Endothelial cell of umbilical vein (primary cell): Measurements from ENCODE around the gene GDI2. TPM values are rescaled to one million over a fixed set of nuclear protein-coding genes. Genes with fewer than 3 reads are reported as not detected.

Source experiments
- BruUV-seq: library from RNA; stranded (reverse); fragments of 400-500 nt; replicated peaks from 2 replicates; lab custom pipeline; 2021; lab: Mats Ljungman, UMichigan
- CTCF ChIA-PET: fragments of 300-600, 350-600 bp; sonication (Branson Sonifier 250); formaldehyde crosslinking; loops from one replicate; lab custom pipeline; 2021; ENCODE audit warnings: antibody characterized with exemption, inconsistent platforms; lab: Charles Lee
- POLR2A ChIA-PET: fragments of 300-600, 350-600 bp; sonication (Branson Sonifier 250); formaldehyde crosslinking; loops from one replicate; lab custom pipeline; 2021; ENCODE audit warnings: antibody characterized with exemption, inconsistent platforms; lab: Charles Lee
- DNase-seq: peaks from one replicate; pipeline ENCODE4 v3.0.0-alpha.2; 2011; ENCODE audit warnings: low read depth, low spot score
- FAIRE-seq: peaks from 2 replicates; lab custom pipeline; 2011; peaks lifted over from hg19 to GRCh38; lab: Jason Lieb, UNC
- H2AFZ ChIP-seq: 2 replicates; pipeline ENCODE4 v1.6.0; 2012; ENCODE audit warnings: low read depth, low read length, control low read depth, inconsistent platforms
- H3K27ac ChIP-seq: 2 replicates; pipeline ENCODE4 v1.5.1; 2011; ENCODE audit warnings: low read depth, mild to moderate bottlenecking, control low read depth, low read length, moderate library complexity; ENCODE audit not compliant: insufficient read depth
- H3K27me3 ChIP-seq, 2 experiments: 2 replicates each; pipeline versions ENCODE4 v1.6.0 to v1.6.1; 2011; ENCODE audit warnings: low read length in 2 of 2, mixed read lengths in 1 of 2; ENCODE audit not compliant: control insufficient read depth in 2 of 2, insufficient read depth in 2 of 2
- H3K36me3 ChIP-seq, 2 experiments: 2 replicates in 1 of 2; 3 replicates in 1 of 2; pipeline ENCODE4 v1.5.1; 2011; ENCODE audit warnings: low read length in 2 of 2, mild to moderate bottlenecking in 1 of 2, moderate library complexity in 1 of 2; ENCODE audit not compliant: control insufficient read depth in 2 of 2, insufficient read depth in 2 of 2; ENCODE audit errors: extremely low read depth in 1 of 2
- H3K4me1 ChIP-seq: 3 replicates; pipeline ENCODE4 v1.5.1; 2011; ENCODE audit warnings: mild to moderate bottlenecking, low read length; ENCODE audit not compliant: control insufficient read depth, insufficient read depth; ENCODE audit errors: extremely low read depth
- H3K4me2 ChIP-seq: 2 replicates; pipeline ENCODE4 v1.6.1; 2011; ENCODE audit warnings: low read length, control low read depth, mixed read lengths; ENCODE audit not compliant: insufficient read depth
- H3K4me3 ChIP-seq, 3 experiments: fragments of 200-600 bp in 1 of 3; sonication (generic), shearing (Covaris generic) in 1 of 3; replicated peaks in 1 of 3; 2 replicates each; pipeline ENCODE4 v1.5.1; 2011 to 2016; ENCODE audit warnings: control low read depth in 3 of 3, low read length in 3 of 3, mild to moderate bottlenecking in 2 of 3, inconsistent platforms in 1 of 3, low read depth in 1 of 3, moderate library complexity in 1 of 3; ENCODE audit not compliant: insufficient read depth in 1 of 3
- H3K79me2 ChIP-seq: 2 replicates; pipeline ENCODE4 v1.6.0; 2012; ENCODE audit warnings: low read length, inconsistent platforms; ENCODE audit not compliant: control insufficient read depth, insufficient read depth
- H3K9ac ChIP-seq: replicated peaks from 2 replicates; pipeline ENCODE3; 2011; ENCODE audit warnings: low read length, control low read depth; ENCODE audit not compliant: insufficient read depth; ENCODE audit errors: extremely low read depth
- H3K9me1 ChIP-seq: replicated peaks from 3 replicates; pipeline ENCODE4 v1.6.0; 2011; ENCODE audit warnings: mild to moderate bottlenecking, low read length; ENCODE audit not compliant: control insufficient read depth, insufficient read depth; ENCODE audit errors: extremely low read depth
- H3K9me3 ChIP-seq: replicated peaks from 2 replicates; pipeline ENCODE4 v1.5.1; 2012; ENCODE audit warnings: low read length, inconsistent platforms; ENCODE audit not compliant: control insufficient read depth, insufficient read depth
- H4K20me1 ChIP-seq: replicated peaks from 2 replicates; pipeline ENCODE3; 2011; ENCODE audit warnings: mild to moderate bottlenecking, low read length; ENCODE audit not compliant: control insufficient read depth, insufficient read depth; ENCODE audit errors: extremely low read depth
- EZH2 ChIP-seq: IDR thresholded peaks from 2 replicates; pipeline ENCODE4 v1.6.1; 2012; ENCODE audit warnings: borderline replicate concordance, low read depth, mild to moderate bottlenecking, moderate library complexity, low read length, inconsistent platforms; ENCODE audit not compliant: severe bottlenecking
- FOS ChIP-seq: IDR thresholded peaks from 2 replicates; pipeline ENCODE4 v1.6.1; 2011; ENCODE audit warnings: mild to moderate bottlenecking, low read length, moderate library complexity, borderline replicate concordance; ENCODE audit not compliant: insufficient read depth
- GATA2 ChIP-seq: IDR thresholded peaks from 2 replicates; pipeline ENCODE4 v1.7.0; 2011; ENCODE audit warnings: low read depth, mild to moderate bottlenecking, moderate library complexity, mixed read lengths, low read length; ENCODE audit not compliant: insufficient read length, insufficient read depth
- JUN ChIP-seq: IDR thresholded peaks from 2 replicates; pipeline ENCODE4 v1.6.1; 2011; ENCODE audit warnings: borderline replicate concordance, low read depth; ENCODE audit not compliant: insufficient read length, insufficient read depth
- MYC ChIP-seq: IDR thresholded peaks from one replicate; pipeline ENCODE4 v1.6.1; 2011; ENCODE audit warnings: mild to moderate bottlenecking, low read depth, low read length
- dilution Hi-C: fragments of 300-500 bp; cut with MboI; formaldehyde crosslinking; loops from one replicate; pipeline ENCODE4 v1.15.0; 2019; ENCODE audit warnings: low sequenced_read_pairs; ENCODE audit not compliant: extremely low pct_ligation_motif_present
- intact Hi-C: fragments of 100-400 bp; cut with micrococcal nuclease; formaldehyde crosslinking; loops from one replicate; pipeline ENCODE4 v1.10.0; 2022
- polyA plus RNA-seq, 4 experiments: library from polyadenylated mRNA; depleted of rRNA in 3 of 4; stranded (reverse) in 3 of 4; unstranded in 1 of 4; fragments of >200 nt; gene quantifications; 2 replicates each; pipeline versions ENCODE4 v1.2.1 to v1.2.3, GENCODE V29; 2011 to 2012; ENCODE audit warnings: missing spikeins in 1 of 4
- total RNA-seq: library from RNA; stranded (reverse); gene quantifications from 2 replicates; pipeline ENCODE4 v1.2.3, GENCODE V29; 2021
- TF ChIP-seq, protein P1 (sequence below): IDR thresholded peaks from 2 replicates; pipeline ENCODE4 v1.6.1; 2011; ENCODE audit not compliant: insufficient read depth, insufficient read length
- TF ChIP-seq, protein P2 (sequence below), 2 donors: IDR thresholded peaks; 1 replicate in 1 of 2; 2 replicates in 1 of 2; pipeline ENCODE4 v1.5.1; 2011; ENCODE audit warnings: low read length in 2 of 2, mild to moderate bottlenecking in 2 of 2, moderate library complexity in 2 of 2, control low read depth in 1 of 2, inconsistent platforms in 1 of 2, low read depth in 1 of 2; ENCODE audit not compliant: insufficient read depth in 1 of 2; ENCODE audit errors: extremely low read depth in 1 of 2

GDI2 gene
- total and polyA plus RNA-seq, 2 donors (not counting 3 experiments of a cell fraction or from before 2014, with no cell fraction given) = 154 to 307 TPM

DNA sequence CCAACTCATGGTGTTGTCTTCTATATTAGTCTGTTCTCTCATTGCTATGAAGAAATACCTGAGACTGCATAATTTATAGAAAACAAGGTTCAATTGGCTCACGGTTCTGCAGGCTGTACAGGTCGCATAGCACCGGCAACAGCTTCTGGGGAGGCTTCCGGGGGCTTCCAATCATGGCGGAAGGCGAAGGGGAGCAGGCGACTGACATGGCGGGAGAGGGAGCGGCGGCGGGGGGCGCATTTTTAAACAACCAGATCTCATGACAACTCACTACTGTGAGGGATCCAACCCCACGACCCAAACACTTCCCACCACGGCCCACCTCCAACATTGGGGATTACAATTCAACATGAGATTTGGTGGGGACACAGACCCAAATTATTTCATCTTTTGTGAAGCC is 28.7 kb upstream of the GDI2 start:
- dilution Hi-C loops = no loop called here
- CTCF ChIA-PET = interaction anchor here (1.5 kb wide), 1 partner anchor 11 kb away, joined by 6 read pairs; no protein-coding TSS in a partner anchor
- no peak overlapping the region for H3K4me3 ChIP-seq

More for the DNA sequence above, 28.7 kb upstream of the GDI2 start:
- BruUV-seq = no TSS peak
- no peaks in the 10 kb centered on the region for H3K79me2 ChIP-seq
- H3K9ac ChIP-seq = no peak overlapping the region
- H3K4me1 ChIP-seq = peaks cover 8% of the 10 kb centered on the region
- H3K36me3 ChIP-seq = no peaks in the 10 kb centered on the region
- no peaks in the 10 kb centered on the region for H3K9me1 ChIP-seq
- DNase-seq (no peak), FAIRE-seq (no peak)
- no peak overlapping the region for H2AFZ ChIP-seq
- intact Hi-C loops = no loop called here
- POLR2A ChIA-PET = no interaction called here
- H4K20me1 ChIP-seq = no peaks in the 10 kb centered on the region
- no peaks in the 10 kb centered on the region for H3K27me3 ChIP-seq
- H3K9me3 ChIP-seq = no peaks in the 10 kb centered on the region
- H3K4me2 ChIP-seq = no peak overlapping the region
- no peak for TF ChIP-seq EZH2
- TF ChIP-seq, protein P1, sequence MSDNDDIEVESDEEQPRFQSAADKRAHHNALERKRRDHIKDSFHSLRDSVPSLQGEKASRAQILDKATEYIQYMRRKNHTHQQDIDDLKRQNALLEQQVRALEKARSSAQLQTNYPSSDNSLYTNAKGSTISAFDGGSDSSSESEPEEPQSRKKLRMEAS = no peak
- TF ChIP-seq MYC = no peak
- TF ChIP-seq JUN = no peak
- TF ChIP-seq, protein P2, sequence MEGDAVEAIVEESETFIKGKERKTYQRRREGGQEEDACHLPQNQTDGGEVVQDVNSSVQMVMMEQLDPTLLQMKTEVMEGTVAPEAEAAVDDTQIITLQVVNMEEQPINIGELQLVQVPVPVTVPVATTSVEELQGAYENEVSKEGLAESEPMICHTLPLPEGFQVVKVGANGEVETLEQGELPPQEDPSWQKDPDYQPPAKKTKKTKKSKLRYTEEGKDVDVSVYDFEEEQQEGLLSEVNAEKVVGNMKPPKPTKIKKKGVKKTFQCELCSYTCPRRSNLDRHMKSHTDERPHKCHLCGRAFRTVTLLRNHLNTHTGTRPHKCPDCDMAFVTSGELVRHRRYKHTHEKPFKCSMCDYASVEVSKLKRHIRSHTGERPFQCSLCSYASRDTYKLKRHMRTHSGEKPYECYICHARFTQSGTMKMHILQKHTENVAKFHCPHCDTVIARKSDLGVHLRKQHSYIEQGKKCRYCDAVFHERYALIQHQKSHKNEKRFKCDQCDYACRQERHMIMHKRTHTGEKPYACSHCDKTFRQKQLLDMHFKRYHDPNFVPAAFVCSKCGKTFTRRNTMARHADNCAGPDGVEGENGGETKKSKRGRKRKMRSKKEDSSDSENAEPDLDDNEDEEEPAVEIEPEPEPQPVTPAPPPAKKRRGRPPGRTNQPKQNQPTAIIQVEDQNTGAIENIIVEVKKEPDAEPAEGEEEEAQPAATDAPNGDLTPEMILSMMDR (IDR thresholded peaks at IDR 0.05; ENCODE audit: extremely low read depth in 1 of 2, insufficient read depth in 1 of 2, low read depth in 1 of 2, low read length in 2 of 2) = no peak
- no peak for TF ChIP-seq FOS
- no peak for TF ChIP-seq GATA2
- no peak overlapping the region for H3K27ac ChIP-seq
